ENCODE data around the gene LAMTOR3.

LAMTOR3 gene

GRCh38 chr4:99834569-99834968, 59.7 kb downstream of the LAMTOR3 start:
- Histone ChIP-seq H3K9me3 (ENCODE audit: insufficient read depth, low read length) (no peaks in the 10 kb centered on the region), H3K79me2 (ENCODE audit: insufficient read depth, low read length) (peaks cover 25% of the 10 kb centered on the region; the same call in 1 of the 2 replicates), H3K4me2 (ENCODE audit: low read depth, low read length, poor library complexity, severe bottlenecking) (no peak overlapping the region)

GRCh38 chr4:99833756-99834155, 60.5 kb downstream of the LAMTOR3 start:
- no peak overlapping the region for H3K4me2 ChIP-seq (ENCODE audit: low read depth, low read length, poor library complexity, severe bottlenecking)
- TF ChIP-seq EZH2phosphoT487 (conservative IDR thresholded peaks at IDR 0.05; ENCODE audit: low read length) (no peak), CTCF (IDR thresholded peaks at IDR 0.05; ENCODE audit: insufficient read depth, low read length, poor library complexity, severe bottlenecking) (no peak)
- H3K27ac ChIP-seq (ENCODE audit: low read depth, low read length): no peak overlapping the region
- no peaks in the 10 kb centered on the region for H3F3A ChIP-seq (ENCODE audit: insufficient read depth)
- no peaks in the 10 kb centered on the region for H3K9me3 ChIP-seq (ENCODE audit: insufficient read depth, low read length)
- no peaks in the 10 kb centered on the region for H3K36me3 ChIP-seq (ENCODE audit: low read length)
- peaks cover 29% of the 10 kb centered on the region; the same call in 1 of the 2 replicates for H3K79me2 ChIP-seq (ENCODE audit: insufficient read depth, low read length)
- no peaks in the 10 kb centered on the region for H3K9me2 ChIP-seq (replicated peaks; ENCODE audit: insufficient read depth, low read length)
- no peaks in the 10 kb centered on the region for H4K20me1 ChIP-seq (ENCODE audit: low read depth, low read length)
- no peak overlapping the region for H2AFZ ChIP-seq (ENCODE audit: low read depth, low read length, severe bottlenecking)
- H3K27me3 ChIP-seq (ENCODE audit: low read length): no peaks in the 10 kb centered on the region
- no peak overlapping the region for H3K9ac ChIP-seq (ENCODE audit: low read length)
- H3K4me3 ChIP-seq (ENCODE audit: insufficient read depth, low read length, poor library complexity, severe bottlenecking): no peak overlapping the region

More at GRCh38 chr4:99834569-99834968, 59.7 kb downstream of the LAMTOR3 start:
- no peak overlapping the region for H3K27ac ChIP-seq (ENCODE audit: low read depth, low read length)
- no peaks in the 10 kb centered on the region for H3K9me2 ChIP-seq (replicated peaks; ENCODE audit: insufficient read depth, low read length)
- H3K27me3 ChIP-seq (ENCODE audit: low read length): no peaks in the 10 kb centered on the region
- H3K4me3 ChIP-seq (ENCODE audit: insufficient read depth, low read length, poor library complexity, severe bottlenecking): no peak overlapping the region
- no peaks in the 10 kb centered on the region for H3F3A ChIP-seq (ENCODE audit: insufficient read depth)
- no peak overlapping the region for H2AFZ ChIP-seq (ENCODE audit: low read depth, low read length, severe bottlenecking)
- H3K36me3 ChIP-seq (ENCODE audit: low read length): no peaks in the 10 kb centered on the region
- TF ChIP-seq CTCF (IDR thresholded peaks at IDR 0.05; ENCODE audit: insufficient read depth, low read length, poor library complexity, severe bottlenecking) (no peak), EZH2phosphoT487 (conservative IDR thresholded peaks at IDR 0.05; ENCODE audit: low read length) (no peak)
- H3K9ac ChIP-seq (ENCODE audit: low read length): no peak overlapping the region
- no peaks in the 10 kb centered on the region for H4K20me1 ChIP-seq (ENCODE audit: low read depth, low read length)

- H3K4me3 ChIP-seq (ENCODE audit: insufficient read depth, low read length, poor library complexity, severe bottlenecking): no peak overlapping the region
- H4K20me1 ChIP-seq (ENCODE audit: low read depth, low read length): no peaks in the 10 kb centered on the region
- no peak overlapping the region for H3K27ac ChIP-seq (ENCODE audit: low read depth, low read length)
Observed at GRCh38 chr4:99832758-99833157, 61.5 kb downstream of the LAMTOR3 start.

More at GRCh38 chr4:99832758-99833157, 61.5 kb downstream of the LAMTOR3 start:
- Histone ChIP-seq H3K79me2 (ENCODE audit: insufficient read depth, low read length) (peaks cover 38% of the 10 kb centered on the region; the same call in 1 of the 2 replicates), H2AFZ (ENCODE audit: low read depth, low read length, severe bottlenecking) (no peak overlapping the region), H3F3A (ENCODE audit: insufficient read depth) (no peaks in the 10 kb centered on the region), H3K9me3 (ENCODE audit: insufficient read depth, low read length) (no peaks in the 10 kb centered on the region), H3K9me2 (replicated peaks; ENCODE audit: insufficient read depth, low read length) (no peaks in the 10 kb centered on the region), H3K27me3 (ENCODE audit: low read length) (no peaks in the 10 kb centered on the region), H3K36me3 (ENCODE audit: low read length) (no peaks in the 10 kb centered on the region), H3K4me2 (ENCODE audit: low read depth, low read length, poor library complexity, severe bottlenecking) (no peak overlapping the region), H3K9ac (ENCODE audit: low read length) (no peak overlapping the region)
- TF ChIP-seq CTCF (IDR thresholded peaks at IDR 0.05; ENCODE audit: insufficient read depth, low read length, poor library complexity, severe bottlenecking) (no peak), EZH2phosphoT487 (conservative IDR thresholded peaks at IDR 0.05; ENCODE audit: low read length) (no peak)

Data from SU-DHL-6 (cell line).